Endothelial cell of umbilical vein (primary cell): Measurements from ENCODE around the gene SLC30A7. TPM values are rescaled to one million over a fixed set of nuclear protein-coding genes. Genes with fewer than 3 reads are reported as not detected.
"Not testable (repeated sequence)": the region's sequence is repeated elsewhere in the genome, so short reads cannot be mapped to it uniquely, and the experiment has no call there.

Source experiments
- BruUV-seq: library from RNA; stranded (reverse); fragments of 400-500 nt; replicated peaks from 2 replicates; lab custom pipeline; 2021; lab: Mats Ljungman, UMichigan
- CTCF ChIA-PET: fragments of 300-600, 350-600 bp; sonication (Branson Sonifier 250); formaldehyde crosslinking; loops from one replicate; lab custom pipeline; 2021; ENCODE audit warnings: antibody characterized with exemption, inconsistent platforms; lab: Charles Lee
- POLR2A ChIA-PET: fragments of 300-600, 350-600 bp; sonication (Branson Sonifier 250); formaldehyde crosslinking; loops from one replicate; lab custom pipeline; 2021; ENCODE audit warnings: antibody characterized with exemption, inconsistent platforms; lab: Charles Lee
- DNase-seq: peaks from one replicate; pipeline ENCODE4 v3.0.0-alpha.2; 2011; ENCODE audit warnings: low read depth, low spot score
- FAIRE-seq: peaks from 2 replicates; lab custom pipeline; 2011; peaks lifted over from hg19 to GRCh38; lab: Jason Lieb, UNC
- H2AFZ ChIP-seq: 2 replicates; pipeline ENCODE4 v1.6.0; 2012; ENCODE audit warnings: low read depth, low read length, control low read depth, inconsistent platforms
- H3K27ac ChIP-seq: 2 replicates; pipeline ENCODE4 v1.5.1; 2011; ENCODE audit warnings: low read depth, mild to moderate bottlenecking, control low read depth, low read length, moderate library complexity; ENCODE audit not compliant: insufficient read depth
- H3K27me3 ChIP-seq, 2 experiments: 2 replicates each; pipeline versions ENCODE4 v1.6.0 to v1.6.1; 2011; ENCODE audit warnings: low read length in 2 of 2, mixed read lengths in 1 of 2; ENCODE audit not compliant: control insufficient read depth in 2 of 2, insufficient read depth in 2 of 2
- H3K36me3 ChIP-seq, 2 experiments: 2 replicates in 1 of 2; 3 replicates in 1 of 2; pipeline ENCODE4 v1.5.1; 2011; ENCODE audit warnings: low read length in 2 of 2, mild to moderate bottlenecking in 1 of 2, moderate library complexity in 1 of 2; ENCODE audit not compliant: control insufficient read depth in 2 of 2, insufficient read depth in 2 of 2; ENCODE audit errors: extremely low read depth in 1 of 2
- H3K4me1 ChIP-seq: 3 replicates; pipeline ENCODE4 v1.5.1; 2011; ENCODE audit warnings: mild to moderate bottlenecking, low read length; ENCODE audit not compliant: control insufficient read depth, insufficient read depth; ENCODE audit errors: extremely low read depth
- H3K4me2 ChIP-seq: 2 replicates; pipeline ENCODE4 v1.6.1; 2011; ENCODE audit warnings: low read length, control low read depth, mixed read lengths; ENCODE audit not compliant: insufficient read depth
- H3K4me3 ChIP-seq, 3 experiments: fragments of 200-600 bp in 1 of 3; sonication (generic), shearing (Covaris generic) in 1 of 3; replicated peaks in 1 of 3; 2 replicates each; pipeline ENCODE4 v1.5.1; 2011 to 2016; ENCODE audit warnings: control low read depth in 3 of 3, low read length in 3 of 3, mild to moderate bottlenecking in 2 of 3, inconsistent platforms in 1 of 3, low read depth in 1 of 3, moderate library complexity in 1 of 3; ENCODE audit not compliant: insufficient read depth in 1 of 3
- H3K79me2 ChIP-seq: 2 replicates; pipeline ENCODE4 v1.6.0; 2012; ENCODE audit warnings: low read length, inconsistent platforms; ENCODE audit not compliant: control insufficient read depth, insufficient read depth
- H3K9ac ChIP-seq: replicated peaks from 2 replicates; pipeline ENCODE3; 2011; ENCODE audit warnings: low read length, control low read depth; ENCODE audit not compliant: insufficient read depth; ENCODE audit errors: extremely low read depth
- H3K9me1 ChIP-seq: replicated peaks from 3 replicates; pipeline ENCODE4 v1.6.0; 2011; ENCODE audit warnings: mild to moderate bottlenecking, low read length; ENCODE audit not compliant: control insufficient read depth, insufficient read depth; ENCODE audit errors: extremely low read depth
- H3K9me3 ChIP-seq: replicated peaks from 2 replicates; pipeline ENCODE4 v1.5.1; 2012; ENCODE audit warnings: low read length, inconsistent platforms; ENCODE audit not compliant: control insufficient read depth, insufficient read depth
- H4K20me1 ChIP-seq: replicated peaks from 2 replicates; pipeline ENCODE3; 2011; ENCODE audit warnings: mild to moderate bottlenecking, low read length; ENCODE audit not compliant: control insufficient read depth, insufficient read depth; ENCODE audit errors: extremely low read depth
- CTCF ChIP-seq, 2 donors: IDR thresholded peaks; 1 replicate in 1 of 2; 2 replicates in 1 of 2; pipeline ENCODE4 v1.5.1; 2011; ENCODE audit warnings: low read length in 2 of 2, mild to moderate bottlenecking in 2 of 2, moderate library complexity in 2 of 2, control low read depth in 1 of 2, inconsistent platforms in 1 of 2, low read depth in 1 of 2; ENCODE audit not compliant: insufficient read depth in 1 of 2; ENCODE audit errors: extremely low read depth in 1 of 2
- EZH2 ChIP-seq: IDR thresholded peaks from 2 replicates; pipeline ENCODE4 v1.6.1; 2012; ENCODE audit warnings: borderline replicate concordance, low read depth, mild to moderate bottlenecking, moderate library complexity, low read length, inconsistent platforms; ENCODE audit not compliant: severe bottlenecking
- FOS ChIP-seq: IDR thresholded peaks from 2 replicates; pipeline ENCODE4 v1.6.1; 2011; ENCODE audit warnings: mild to moderate bottlenecking, low read length, moderate library complexity, borderline replicate concordance; ENCODE audit not compliant: insufficient read depth
- GATA2 ChIP-seq: IDR thresholded peaks from 2 replicates; pipeline ENCODE4 v1.7.0; 2011; ENCODE audit warnings: low read depth, mild to moderate bottlenecking, moderate library complexity, mixed read lengths, low read length; ENCODE audit not compliant: insufficient read length, insufficient read depth
- JUN ChIP-seq: IDR thresholded peaks from 2 replicates; pipeline ENCODE4 v1.6.1; 2011; ENCODE audit warnings: borderline replicate concordance, low read depth; ENCODE audit not compliant: insufficient read length, insufficient read depth
- MYC ChIP-seq: IDR thresholded peaks from one replicate; pipeline ENCODE4 v1.6.1; 2011; ENCODE audit warnings: mild to moderate bottlenecking, low read depth, low read length
- POLR2A ChIP-seq: IDR thresholded peaks from 2 replicates; pipeline ENCODE4 v1.6.1; 2012; ENCODE audit warnings: low read depth, mild to moderate bottlenecking, control low read depth, low read length
- POLR2AphosphoS5 ChIP-seq: IDR thresholded peaks from 2 replicates; pipeline ENCODE4 v1.6.1; 2012; ENCODE audit warnings: low read depth, mild to moderate bottlenecking, control low read depth, low read length, moderate library complexity; ENCODE audit not compliant: insufficient read depth
- dilution Hi-C: fragments of 300-500 bp; cut with MboI; formaldehyde crosslinking; loops from one replicate; pipeline ENCODE4 v1.15.0; 2019; ENCODE audit warnings: low sequenced_read_pairs; ENCODE audit not compliant: extremely low pct_ligation_motif_present
- intact Hi-C: fragments of 100-400 bp; cut with micrococcal nuclease; formaldehyde crosslinking; loops from one replicate; pipeline ENCODE4 v1.10.0; 2022
- polyA plus RNA-seq, 4 experiments: library from polyadenylated mRNA; depleted of rRNA in 3 of 4; stranded (reverse) in 3 of 4; unstranded in 1 of 4; fragments of >200 nt; gene quantifications; 2 replicates each; pipeline versions ENCODE4 v1.2.1 to v1.2.3, GENCODE V29; 2011 to 2012; ENCODE audit warnings: missing spikeins in 1 of 4
- total RNA-seq: library from RNA; stranded (reverse); gene quantifications from 2 replicates; pipeline ENCODE4 v1.2.3, GENCODE V29; 2021
- TF ChIP-seq, protein P1 (sequence below): IDR thresholded peaks from 2 replicates; pipeline ENCODE4 v1.6.1; 2011; ENCODE audit not compliant: insufficient read depth, insufficient read length

The SLC30A7 gene
- total and polyA plus RNA-seq, 2 donors (not counting 3 experiments of a cell fraction or from before 2014, with no cell fraction given): 9.3 to 38.6 TPM

DNA sequence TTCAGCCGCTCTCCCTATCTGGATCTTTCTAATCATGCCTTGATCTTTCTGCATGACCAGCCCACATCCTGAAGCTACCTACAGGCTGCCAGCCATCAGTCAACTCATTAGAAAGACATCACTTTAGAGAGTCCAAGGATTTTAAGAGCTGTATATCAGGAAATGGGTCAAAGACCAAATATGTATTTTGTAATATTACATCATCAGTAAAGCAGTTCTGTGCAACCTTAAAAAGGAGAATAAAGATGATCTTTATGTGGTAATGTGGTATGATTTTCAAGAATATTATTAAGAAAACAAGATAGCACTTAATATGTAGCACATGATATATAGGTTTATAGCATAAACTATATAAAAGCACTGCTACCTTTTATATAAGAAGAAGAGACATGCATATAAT lies 47.6 kb downstream of the SLC30A7 start:
- ChIA-PET CTCF (interaction anchor here (0.7 to 1.9 kb wide), 3 partner anchors 10 to 366 kb away, joined by 3 to 6 read pairs (median 5); partner anchors contain the start of gene EXTL2), POLR2A (no interaction called here)
- no peaks in the 10 kb centered on the region for H3K27me3 ChIP-seq
- no TSS peak for BruUV-seq
- H3K9me3 ChIP-seq: no peaks in the 10 kb centered on the region
- no peak overlapping the region for H2AFZ ChIP-seq
- intact Hi-C loops (no loop called here), dilution Hi-C loops (no loop called here)
- H3K79me2 ChIP-seq: peaks cover 7% of the 10 kb centered on the region
- peaks cover 0 to 3% of the 10 kb centered on the region in 2 experiments for H3K36me3 ChIP-seq
- H3K9me1 ChIP-seq: no peaks in the 10 kb centered on the region
- no peak for FAIRE-seq
- H3K4me3 ChIP-seq: no peak overlapping the region
- H3K27ac ChIP-seq: no peak overlapping the region
- no peak overlapping the region for H3K9ac ChIP-seq
- peaks cover 3% of the 10 kb centered on the region for H3K4me1 ChIP-seq
- H3K4me2 ChIP-seq: no peak overlapping the region
- DNase-seq: no peak
- H4K20me1 ChIP-seq: no peaks in the 10 kb centered on the region
- no peak for TF ChIP-seq EZH2
- TF ChIP-seq JUN: no peak
- TF ChIP-seq CTCF (IDR thresholded peaks at IDR 0.05; ENCODE audit: extremely low read depth in 1 of 2, insufficient read depth in 1 of 2, low read depth in 1 of 2, low read length in 2 of 2): no peak
- TF ChIP-seq POLR2AphosphoS5: no peak
- no peak for TF ChIP-seq GATA2
- TF ChIP-seq FOS: no peak
- TF ChIP-seq, protein P1, sequence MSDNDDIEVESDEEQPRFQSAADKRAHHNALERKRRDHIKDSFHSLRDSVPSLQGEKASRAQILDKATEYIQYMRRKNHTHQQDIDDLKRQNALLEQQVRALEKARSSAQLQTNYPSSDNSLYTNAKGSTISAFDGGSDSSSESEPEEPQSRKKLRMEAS: no peak
- TF ChIP-seq POLR2A: no peak
- no peak for TF ChIP-seq MYC

- BruUV-seq, H2AFZ ChIP-seq, DNase-seq, H3K9me1 ChIP-seq, H3K27me3 ChIP-seq, H3K4me2 ChIP-seq, FAIRE-seq, H3K27ac ChIP-seq, CTCF ChIA-PET, H3K9me3 ChIP-seq, intact Hi-C loops, H3K4me1 ChIP-seq, dilution Hi-C loops, H4K20me1 ChIP-seq, H3K9ac ChIP-seq, H3K4me3 ChIP-seq, H3K36me3 ChIP-seq, POLR2A ChIA-PET: not testable (repeated sequence)
- peaks cover 11% of the 10 kb centered on the region for H3K79me2 ChIP-seq
Measured at GRCh38 chr1:100946064-100946463, 50.2 kb downstream of the SLC30A7 start.

DNA sequence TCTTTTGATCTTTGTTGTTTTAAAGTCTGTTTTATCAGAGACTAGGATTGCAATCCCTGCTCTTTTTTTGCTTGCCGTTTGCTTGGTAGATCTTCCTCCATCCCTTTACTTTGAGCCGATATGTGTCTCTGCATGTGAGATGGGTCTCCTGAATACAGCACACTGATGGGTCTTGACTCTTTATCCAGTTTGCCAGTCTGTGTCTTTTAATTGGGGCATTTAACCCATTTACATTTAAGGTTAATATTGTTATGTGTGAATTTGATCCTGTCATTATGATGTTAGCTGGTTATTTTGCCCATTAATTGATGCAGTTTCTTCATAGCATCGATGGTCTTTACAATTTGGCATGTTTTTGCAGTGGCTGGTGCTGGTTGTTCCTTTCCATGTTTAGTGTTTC lies 51.9 kb downstream of the SLC30A7 start:
- intact Hi-C loops, H3K4me2 ChIP-seq, H3K27ac ChIP-seq, BruUV-seq, H2AFZ ChIP-seq, POLR2A ChIA-PET, H3K9me3 ChIP-seq, dilution Hi-C loops, H3K4me1 ChIP-seq, H3K9ac ChIP-seq, H3K36me3 ChIP-seq, H3K9me1 ChIP-seq, FAIRE-seq, DNase-seq, H4K20me1 ChIP-seq, H3K4me3 ChIP-seq, H3K27me3 ChIP-seq, CTCF ChIA-PET: not testable (repeated sequence)
- peaks cover 11% of the 10 kb centered on the region for H3K79me2 ChIP-seq
